Hepatocyte (in vitro differentiated cells): ENCODE data around the gene NECAB3. TPM values are rescaled to one million over a fixed set of nuclear protein-coding genes. Genes with fewer than 3 reads are reported as not detected.

Experiments used
- DNase-seq: peaks from one replicate; pipeline ENCODE4 v3.0.0-alpha.2; 2016; ENCODE audit warnings: low spot score
- H2AFZ ChIP-seq: fragments of 200-600 bp; sonication (generic); 2 replicates; pipeline ENCODE4 v1.6.0; 2016; ENCODE audit warnings: antibody characterized with exemption, mild to moderate bottlenecking
- H3K27ac ChIP-seq: fragments of 200-600 bp; sonication (generic); 2 replicates; pipeline ENCODE4 v1.5.1; 2016; ENCODE audit warnings: mild to moderate bottlenecking
- H3K27me3 ChIP-seq: fragments of 200-600 bp; sonication (generic); 2 replicates; pipeline ENCODE4 v1.6.1; 2016
- H3K36me3 ChIP-seq: fragments of 200-600 bp; sonication (generic); replicated peaks from 2 replicates; pipeline ENCODE4 v1.5.1; 2016; ENCODE audit warnings: low read depth; ENCODE audit not compliant: insufficient read depth
- H3K4me1 ChIP-seq: fragments of 200-600 bp; sonication (generic); 2 replicates; pipeline ENCODE4 v1.5.1; 2016; ENCODE audit warnings: mild to moderate bottlenecking, moderate library complexity; ENCODE audit not compliant: insufficient read depth
- H3K4me2 ChIP-seq: fragments of 200-600 bp; sonication (generic); 2 replicates; pipeline ENCODE4 v1.6.0; 2016
- H3K4me3 ChIP-seq: fragments of 200-600 bp; sonication (generic); 2 replicates; pipeline ENCODE4 v1.5.1; 2016; ENCODE audit warnings: mild to moderate bottlenecking
- H3K79me2 ChIP-seq: fragments of 200-600 bp; sonication (generic); 2 replicates; pipeline ENCODE4 v1.6.0; 2017; ENCODE audit warnings: mild to moderate bottlenecking
- H3K9me2 ChIP-seq: fragments of 200-600 bp; sonication (generic); replicated peaks from 2 replicates; pipeline ENCODE4 v1.6.0; 2017; ENCODE audit warnings: mild to moderate bottlenecking; ENCODE audit not compliant: insufficient read depth
- H3K9me3 ChIP-seq: fragments of 200-600 bp; sonication (generic); 2 replicates; pipeline ENCODE4 v1.5.1; 2016; ENCODE audit warnings: low read depth, mild to moderate bottlenecking
- H4K20me1 ChIP-seq: fragments of 200-600 bp; sonication (generic); 2 replicates; pipeline ENCODE4 v1.6.0; 2016; ENCODE audit warnings: mild to moderate bottlenecking; ENCODE audit not compliant: insufficient read depth, poor library complexity, severe bottlenecking
- EZH2 ChIP-seq: fragments of 200-600 bp; sonication (generic); IDR thresholded peaks from 2 replicates; pipeline ENCODE4 v1.6.1; 2016; ENCODE audit warnings: antibody characterized with exemption, mild to moderate bottlenecking, borderline replicate concordance
- EZH2phosphoT487 ChIP-seq: fragments of 200-600 bp; sonication (generic); IDR thresholded peaks from one replicate; pipeline ENCODE4 v1.6.1; 2018; ENCODE audit warnings: antibody characterized with exemption, mild to moderate bottlenecking, low read depth, moderate library complexity; ENCODE audit not compliant: unreplicated experiment, severe bottlenecking
- WGBS: methylation state at CpG from one replicate; pipeline ENCODE4 v1.1.6; 2016; ENCODE audit warnings: low lambda C conversion rate; ENCODE audit errors: missing lambda C conversion rate; 5-methylcytosine and 5-hydroxymethylcytosine counted together
- polyA plus RNA-seq: library from polyadenylated mRNA; unstranded; fragments of >200 nt; fragmentation: Nextera tagmentation; extraction: Ambion mirVana; gene quantifications from 2 replicates; pipeline ENCODE4 v1.2.1, GENCODE V29; 2016
- total RNA-seq: library from RNA; depleted of rRNA; stranded (reverse); fragments of >200 nt; gene quantifications from 2 replicates; pipeline ENCODE4 v1.2.3, GENCODE V29; 2014
- TF ChIP-seq, protein P1 (sequence below): fragments of 200-600 bp; sonication (generic); IDR thresholded peaks from 2 replicates; pipeline ENCODE4 v1.5.1; 2016; ENCODE audit warnings: antibody characterized with exemption, mild to moderate bottlenecking; ENCODE audit not compliant: poor library complexity

Gene NECAB3
- total and polyA plus RNA-seq, 2 experiments from 2014 or later = 50.6 to 55.4 TPM

DNA sequence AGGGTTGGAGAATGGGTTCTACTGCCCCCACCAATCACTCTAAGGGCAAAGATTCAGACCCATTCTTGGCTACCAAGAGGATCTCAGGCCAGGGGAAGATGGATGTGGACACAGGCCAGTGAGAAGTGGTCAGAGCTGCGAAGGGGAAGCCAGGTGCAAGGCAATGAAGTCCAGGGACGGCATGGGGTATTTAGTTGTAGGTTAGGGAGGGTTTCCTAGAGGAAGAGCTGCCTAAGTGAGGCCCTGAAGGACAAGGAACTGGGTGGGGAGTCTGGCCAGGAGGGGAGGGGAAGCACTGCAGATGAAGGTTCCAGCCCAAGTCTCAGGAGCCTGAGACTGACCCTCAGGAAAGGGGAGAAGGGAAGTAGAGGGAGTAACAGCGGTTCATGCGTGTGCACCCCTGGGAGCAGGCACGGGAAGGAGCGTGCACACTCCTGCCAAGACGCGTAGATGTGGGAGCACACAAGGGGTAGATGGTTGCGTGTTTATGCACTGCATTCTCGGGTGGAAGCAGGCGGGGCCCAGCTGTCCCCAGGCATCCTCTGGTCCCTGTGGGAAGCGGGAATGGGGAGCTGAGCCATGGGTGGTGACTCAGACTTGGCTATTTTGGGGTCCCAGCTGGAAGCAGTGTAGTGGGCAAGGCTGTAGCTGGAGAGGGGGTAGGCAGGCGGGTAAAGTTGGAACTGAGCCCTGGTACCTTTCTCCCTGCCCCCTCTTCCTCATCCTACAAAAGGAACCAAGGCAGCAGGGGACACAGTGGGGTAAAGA is 4.2 kb downstream of the NECAB3 start:
- H3K27ac ChIP-seq = no peak overlapping the region
- no peak overlapping the region for H2AFZ ChIP-seq
- no peaks in the 10 kb centered on the region for H3K9me2 ChIP-seq
- no peaks in the 10 kb centered on the region for H3K9me3 ChIP-seq
- H3K27me3 ChIP-seq = no peaks in the 10 kb centered on the region
- TF ChIP-seq EZH2phosphoT487 = no peak
- no peak for TF ChIP-seq EZH2
- TF ChIP-seq, protein P1, sequence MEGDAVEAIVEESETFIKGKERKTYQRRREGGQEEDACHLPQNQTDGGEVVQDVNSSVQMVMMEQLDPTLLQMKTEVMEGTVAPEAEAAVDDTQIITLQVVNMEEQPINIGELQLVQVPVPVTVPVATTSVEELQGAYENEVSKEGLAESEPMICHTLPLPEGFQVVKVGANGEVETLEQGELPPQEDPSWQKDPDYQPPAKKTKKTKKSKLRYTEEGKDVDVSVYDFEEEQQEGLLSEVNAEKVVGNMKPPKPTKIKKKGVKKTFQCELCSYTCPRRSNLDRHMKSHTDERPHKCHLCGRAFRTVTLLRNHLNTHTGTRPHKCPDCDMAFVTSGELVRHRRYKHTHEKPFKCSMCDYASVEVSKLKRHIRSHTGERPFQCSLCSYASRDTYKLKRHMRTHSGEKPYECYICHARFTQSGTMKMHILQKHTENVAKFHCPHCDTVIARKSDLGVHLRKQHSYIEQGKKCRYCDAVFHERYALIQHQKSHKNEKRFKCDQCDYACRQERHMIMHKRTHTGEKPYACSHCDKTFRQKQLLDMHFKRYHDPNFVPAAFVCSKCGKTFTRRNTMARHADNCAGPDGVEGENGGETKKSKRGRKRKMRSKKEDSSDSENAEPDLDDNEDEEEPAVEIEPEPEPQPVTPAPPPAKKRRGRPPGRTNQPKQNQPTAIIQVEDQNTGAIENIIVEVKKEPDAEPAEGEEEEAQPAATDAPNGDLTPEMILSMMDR = no peak
- no peaks in the 10 kb centered on the region for H4K20me1 ChIP-seq
- no peak for DNase-seq
- peaks cover 22% of the 10 kb centered on the region for H3K79me2 ChIP-seq
- no peak overlapping the region for H3K4me3 ChIP-seq
- H3K36me3 ChIP-seq = no peaks in the 10 kb centered on the region
- 94% methylated on average over 13 of the region's 13 CpGs for WGBS
- H3K4me2 ChIP-seq = no peak overlapping the region
- H3K4me1 ChIP-seq = peaks cover 22% of the 10 kb centered on the region

DNA sequence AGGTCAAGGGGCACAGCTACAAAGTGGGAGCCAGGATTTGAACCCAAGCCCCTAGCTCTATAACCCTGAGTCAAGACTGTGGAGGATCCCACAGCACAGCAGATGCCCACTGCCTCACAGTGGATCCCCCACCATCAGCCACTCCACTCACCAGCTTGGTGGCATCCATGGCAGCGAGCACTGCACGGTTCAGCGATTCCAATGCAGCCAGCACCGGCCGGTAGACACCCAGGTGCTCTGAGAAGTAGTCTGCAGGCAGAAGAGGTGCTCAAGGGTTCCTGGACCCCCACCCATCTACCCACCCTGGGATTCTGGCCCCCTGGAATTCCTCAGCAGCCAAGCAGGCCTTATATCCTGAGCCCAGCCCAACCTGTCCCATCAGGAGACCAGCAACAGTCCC is 5.0 kb downstream of the NECAB3 start:
- H3K27me3 ChIP-seq = no peaks in the 10 kb centered on the region
- TF ChIP-seq, protein P1 = no peak
- TF ChIP-seq EZH2phosphoT487 (no peak), EZH2 (no peak)
- 85% methylated on average over 5 of the region's 5 CpGs for WGBS
- H3K79me2 ChIP-seq = peaks cover 22% of the 10 kb centered on the region
- H3K27ac ChIP-seq = no peak overlapping the region
- no peak overlapping the region for H3K4me2 ChIP-seq
- H3K4me3 ChIP-seq = no peak overlapping the region
- no peak overlapping the region for H2AFZ ChIP-seq
- H3K9me2 ChIP-seq = no peaks in the 10 kb centered on the region
- H3K36me3 ChIP-seq = no peaks in the 10 kb centered on the region
- H3K4me1 ChIP-seq = peaks cover 19% of the 10 kb centered on the region
- no peak for DNase-seq
- no peaks in the 10 kb centered on the region for H3K9me3 ChIP-seq
- no peaks in the 10 kb centered on the region for H4K20me1 ChIP-seq

DNA sequence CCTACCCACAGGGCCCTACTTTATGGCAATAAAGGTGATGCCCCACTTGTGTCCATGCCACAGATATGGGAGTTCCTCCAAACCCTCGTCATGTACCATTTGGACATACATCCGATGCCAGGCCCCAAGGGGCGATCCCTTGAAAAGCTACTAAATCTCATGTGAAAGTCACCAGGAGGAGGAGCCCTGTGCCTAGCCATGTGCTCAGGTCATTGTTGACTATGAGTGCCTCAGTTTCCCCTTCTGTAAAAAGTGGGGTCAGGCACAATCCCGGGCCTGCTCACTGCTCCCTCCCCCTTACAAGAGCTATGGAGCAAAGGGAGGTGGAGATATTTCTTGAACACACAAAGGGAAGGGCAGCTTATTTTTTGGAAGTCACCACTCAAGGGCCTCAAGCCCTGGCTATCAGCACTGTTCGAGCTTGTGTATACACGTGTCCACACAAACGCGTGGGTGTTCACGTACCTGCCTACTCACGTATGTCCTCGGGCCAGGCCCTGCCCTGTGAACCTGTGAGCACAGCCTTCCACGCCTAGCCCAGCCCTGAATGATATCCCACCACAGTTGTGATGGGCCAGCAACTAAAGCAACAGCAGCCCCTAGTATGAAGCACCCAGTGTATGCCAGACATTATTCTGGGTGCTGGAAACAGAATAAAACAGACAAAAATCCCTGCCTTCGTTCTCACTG is 5.6 kb downstream of the NECAB3 start:
- Histone ChIP-seq H3K4me3 (no peak overlapping the region), H3K36me3 (no peaks in the 10 kb centered on the region), H3K4me1 (peaks cover 23% of the 10 kb centered on the region), H3K9me3 (no peaks in the 10 kb centered on the region), H3K9me2 (no peaks in the 10 kb centered on the region), H3K27ac (no peak overlapping the region), H4K20me1 (no peaks in the 10 kb centered on the region), H3K79me2 (peaks cover 17% of the 10 kb centered on the region), H3K4me2 (peak overlapping the region; percentile 80), H2AFZ (no peak overlapping the region), H3K27me3 (no peaks in the 10 kb centered on the region)
- 95% methylated on average over 13 of the region's 13 CpGs for WGBS
- DNase-seq = no peak
- TF ChIP-seq, protein P1 = no peak
- TF ChIP-seq EZH2phosphoT487 (no peak), EZH2 (no peak)
